Lower leg skin (tissue), 4 donors: ENCODE measurements around the gene BCL7A. TPM values are rescaled to one million over a fixed set of nuclear protein-coding genes. Genes with fewer than 3 reads are reported as not detected.

Experiments
- DNase-seq, 2 donors: peaks; one replicate each; pipeline ENCODE4 v3.0.0-alpha.2; 2019; ENCODE audit warnings: low spot score in 2 of 2
- H3K4me3 ChIP-seq: fragments of 200-600 bp; sonication (generic); 2 replicates; pipeline ENCODE4 v1.5.1; 2017; ENCODE audit warnings: mild to moderate bottlenecking, low read depth; ENCODE audit not compliant: poor library complexity, severe bottlenecking
- CTCF ChIP-seq, 3 donors: fragments of 450-650 bp; IDR thresholded peaks; one replicate each; pipeline ENCODE4 v1.5.1; 2016; ENCODE audit warnings: antibody characterized with exemption in 3 of 3, mild to moderate bottlenecking in 3 of 3, moderate library complexity in 2 of 3
- POLR2A ChIP-seq, 2 donors: fragments of 450-650 bp; IDR thresholded peaks; one replicate each; pipeline ENCODE4 v1.6.1; 2016 to 2017; ENCODE audit warnings: antibody characterized with exemption in 2 of 2, mild to moderate bottlenecking in 1 of 2, moderate library complexity in 1 of 2
- WGBS, 2 donors: methylation state at CpG; one replicate each; pipeline ENCODE4 v1.1.5; 2018; 5-methylcytosine and 5-hydroxymethylcytosine counted together
- intact Hi-C: fragments of 100-400 bp; cut with DNase I; formaldehyde crosslinking; loops from one replicate; pipeline ENCODE4 v1.15.0; 2023; ENCODE audit warnings: low total_unique reads
- total RNA-seq, 4 donors: library from RNA; depleted of rRNA; stranded (reverse); fragments of >200 nt; gene quantifications; one replicate each; pipeline ENCODE4 v1.1.0, GENCODE V29; 2016

Gene BCL7A
- total RNA-seq, 4 donors from 2014 or later: 17.8 to 22.3 (median 18.9) TPM

GRCh38 chr12:122084857-122085405 is 63.2 kb downstream of the BCL7A start:
- no peak for DNase-seq
- no peak overlapping the region for H3K4me3 ChIP-seq
- 90 to 92% methylated on average over 13 of the region's 13 CpGs for WGBS, 2 donors
- TF ChIP-seq CTCF (IDR thresholded peaks at IDR 0.05): no peak
- TF ChIP-seq POLR2A (IDR thresholded peaks at IDR 0.05): no peak
- intact Hi-C loops: no loop called here

- no peak overlapping the region for H3K4me3 ChIP-seq
- no peak for TF ChIP-seq POLR2A (IDR thresholded peaks at IDR 0.05)
- no peak for TF ChIP-seq CTCF (IDR thresholded peaks at IDR 0.05)
- DNase-seq: no peak
- intact Hi-C loops: no loop called here
- 93 to 95% methylated on average over 5 of the region's 5 CpGs for WGBS, 2 donors
Observed at GRCh38 chr12:122085591-122085990, 63.9 kb downstream of the BCL7A start.

- no peak for DNase-seq
- intact Hi-C loops: no loop called here
- WGBS, 2 donors: 94 to 96% methylated on average over 8 of the region's 8 CpGs
- TF ChIP-seq CTCF (IDR thresholded peaks at IDR 0.05) (no peak), POLR2A (IDR thresholded peaks at IDR 0.05) (no peak)
- no peak overlapping the region for H3K4me3 ChIP-seq
Observed at GRCh38 chr12:122086116-122086515, 64.4 kb downstream of the BCL7A start.

- TF ChIP-seq POLR2A (IDR thresholded peaks at IDR 0.05) (no peak), CTCF (IDR thresholded peaks at IDR 0.05) (no peak)
- intact Hi-C loops: no loop called here
- WGBS, 2 donors: 40 to 52% methylated on average over 18 of the region's 18 CpGs
- DNase-seq: no peak
- H3K4me3 ChIP-seq: no peak overlapping the region
Observed at GRCh38 chr12:122086641-122087285, 65.1 kb downstream of the BCL7A start.

- no peak for DNase-seq
- H3K4me3 ChIP-seq: no peak overlapping the region
- TF ChIP-seq CTCF (IDR thresholded peaks at IDR 0.05): no peak
- 85 to 86% methylated on average over 16 to 17 of the region's 17 CpGs for WGBS, 2 donors
- intact Hi-C loops: no loop called here
Observed at GRCh38 chr12:122087431-122088178, 65.9 kb downstream of the BCL7A start.
